Progenitor cell of endocrine pancreas (in vitro differentiated cells): ENCODE results near the gene MACROD1. TPM values are rescaled to one million over a fixed set of nuclear protein-coding genes. Genes with fewer than 3 reads are reported as not detected.

ENCODE experiments used
- DNase-seq: peaks from one replicate; pipeline ENCODE4 v3.0.0; 2021; ENCODE audit warnings: low spot score; ENCODE audit not compliant: unreplicated experiment
- H3K27ac Mint-ChIP-seq: 2 replicates; pipeline ENCODE4 v1.8.0; 2021; ENCODE audit warnings: mild to moderate bottlenecking, moderate library complexity, mixed read lengths
- H3K27me3 Mint-ChIP-seq: 2 replicates; pipeline ENCODE4 v1.8.0; 2021; ENCODE audit warnings: mixed read lengths
- H3K36me3 Mint-ChIP-seq: 2 replicates; pipeline ENCODE4 v1.8.0; 2022; ENCODE audit warnings: mixed read lengths; ENCODE audit not compliant: insufficient read depth
- H3K4me1 Mint-ChIP-seq: 2 replicates; pipeline ENCODE4 v1.8.0; 2021; ENCODE audit warnings: low read depth, mixed read lengths
- H3K4me3 Mint-ChIP-seq: 2 replicates; pipeline ENCODE4 v1.8.0; 2021; ENCODE audit warnings: low read depth, mild to moderate bottlenecking, moderate library complexity, mixed read lengths
- H3K9me3 Mint-ChIP-seq: 2 replicates; pipeline ENCODE4 v1.8.0; 2021; ENCODE audit warnings: low read depth, mixed read lengths
- total RNA-seq: library from RNA; stranded (reverse); gene quantifications from 2 replicates; pipeline ENCODE4 v1.2.1, GENCODE V29; 2021
- TF ChIP-seq, protein P1 (sequence below): fragments of 200-600 bp; sonication (generic); IDR thresholded peaks from one replicate; pipeline ENCODE4 v1.5.0; 2021; ENCODE audit warnings: antibody characterized with exemption, mild to moderate bottlenecking; ENCODE audit not compliant: unreplicated experiment

MACROD1 gene
- total RNA-seq, 1 donor from 2014 or later = 28.0 TPM

DNA sequence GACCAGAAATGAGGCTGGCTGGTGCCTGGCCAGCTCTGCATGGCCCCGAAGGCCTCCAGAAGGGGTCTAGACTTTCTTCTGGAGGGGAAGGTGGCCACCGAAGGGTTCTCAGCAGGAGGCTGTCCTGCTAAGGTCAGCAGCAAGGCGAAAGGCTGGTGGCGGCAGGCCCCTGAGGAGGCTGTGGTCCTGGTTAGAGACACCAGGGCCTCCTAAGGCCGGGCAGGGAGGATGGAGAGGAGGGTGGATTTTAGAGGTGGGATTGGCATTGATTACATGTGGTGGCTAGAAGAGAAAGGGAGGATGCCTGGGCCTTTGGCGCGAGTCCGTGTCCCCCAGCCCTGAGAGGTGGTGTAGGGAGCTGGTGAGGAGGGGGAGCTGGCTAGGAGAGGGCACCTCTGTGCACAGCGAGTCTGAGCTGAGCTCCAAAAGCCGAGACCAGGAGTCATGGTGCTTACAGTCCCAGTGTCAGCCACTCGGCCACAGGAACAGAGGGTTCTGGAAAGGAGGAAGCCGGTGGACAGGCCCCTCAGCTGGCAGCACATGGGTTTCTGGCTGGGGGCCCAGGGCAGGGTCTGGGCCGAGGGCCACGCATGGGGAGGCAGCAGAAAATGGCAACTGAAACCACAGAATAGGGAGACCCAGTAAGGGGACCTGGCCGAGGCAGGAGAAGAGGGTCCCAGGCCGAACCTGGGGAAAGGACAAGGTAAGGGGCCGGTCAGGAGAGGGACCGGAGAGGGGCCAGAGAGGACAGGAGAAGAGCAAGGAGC lies 43.1 kb upstream of the MACROD1 start:
- H3K4me3 Mint-ChIP-seq = no peak overlapping the region
- H3K36me3 Mint-ChIP-seq = peaks cover 6% of the 10 kb centered on the region
- no peak for DNase-seq
- no peaks in the 10 kb centered on the region for H3K4me1 Mint-ChIP-seq
- H3K9me3 Mint-ChIP-seq = no peaks in the 10 kb centered on the region
- H3K27me3 Mint-ChIP-seq = no peaks in the 10 kb centered on the region
- TF ChIP-seq, protein P1, sequence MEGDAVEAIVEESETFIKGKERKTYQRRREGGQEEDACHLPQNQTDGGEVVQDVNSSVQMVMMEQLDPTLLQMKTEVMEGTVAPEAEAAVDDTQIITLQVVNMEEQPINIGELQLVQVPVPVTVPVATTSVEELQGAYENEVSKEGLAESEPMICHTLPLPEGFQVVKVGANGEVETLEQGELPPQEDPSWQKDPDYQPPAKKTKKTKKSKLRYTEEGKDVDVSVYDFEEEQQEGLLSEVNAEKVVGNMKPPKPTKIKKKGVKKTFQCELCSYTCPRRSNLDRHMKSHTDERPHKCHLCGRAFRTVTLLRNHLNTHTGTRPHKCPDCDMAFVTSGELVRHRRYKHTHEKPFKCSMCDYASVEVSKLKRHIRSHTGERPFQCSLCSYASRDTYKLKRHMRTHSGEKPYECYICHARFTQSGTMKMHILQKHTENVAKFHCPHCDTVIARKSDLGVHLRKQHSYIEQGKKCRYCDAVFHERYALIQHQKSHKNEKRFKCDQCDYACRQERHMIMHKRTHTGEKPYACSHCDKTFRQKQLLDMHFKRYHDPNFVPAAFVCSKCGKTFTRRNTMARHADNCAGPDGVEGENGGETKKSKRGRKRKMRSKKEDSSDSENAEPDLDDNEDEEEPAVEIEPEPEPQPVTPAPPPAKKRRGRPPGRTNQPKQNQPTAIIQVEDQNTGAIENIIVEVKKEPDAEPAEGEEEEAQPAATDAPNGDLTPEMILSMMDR = no peak
- H3K27ac Mint-ChIP-seq = no peak overlapping the region

DNA sequence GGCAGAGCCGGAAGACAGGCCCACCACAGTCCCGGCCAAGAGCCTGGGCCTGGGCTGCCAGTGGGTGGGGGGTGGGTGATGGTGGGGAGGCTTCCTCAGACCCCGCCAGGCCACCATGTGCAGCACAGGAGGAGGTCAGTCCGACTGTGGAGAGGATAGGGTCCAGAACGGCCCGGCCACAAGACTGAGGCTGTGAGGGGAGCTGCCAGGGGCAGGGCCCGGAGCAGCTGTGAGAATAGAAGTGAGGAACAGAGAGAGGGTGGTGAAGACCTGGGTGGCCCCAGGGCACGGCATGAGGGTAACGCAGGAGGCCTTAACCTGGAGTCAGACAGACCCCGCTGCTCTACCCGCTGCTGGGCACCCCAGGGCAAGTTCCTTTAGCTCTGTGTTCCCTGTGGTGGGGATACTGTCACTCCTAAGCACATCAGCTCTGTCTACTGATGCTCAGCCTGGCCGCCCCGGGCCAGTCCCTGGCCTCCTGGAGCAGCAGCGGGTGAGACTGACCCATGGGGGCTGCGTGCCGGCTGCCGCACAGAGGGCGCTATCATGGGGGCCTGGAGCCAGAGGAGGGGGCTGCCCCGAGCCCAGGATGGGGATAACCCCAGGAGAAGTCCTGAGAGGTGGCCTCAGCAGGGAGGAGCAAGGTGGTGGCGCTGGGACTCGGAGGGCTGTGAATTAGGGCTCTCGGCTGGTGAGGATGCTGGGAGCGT lies 42.3 kb upstream of the MACROD1 start:
- DNase-seq = no peak
- Mint-ChIP-seq H3K36me3 (peaks cover 11% of the 10 kb centered on the region), H3K27me3 (no peaks in the 10 kb centered on the region), H3K4me3 (no peak overlapping the region), H3K9me3 (no peaks in the 10 kb centered on the region), H3K4me1 (no peaks in the 10 kb centered on the region), H3K27ac (no peak overlapping the region)
- TF ChIP-seq, protein P1 = no peak

DNA sequence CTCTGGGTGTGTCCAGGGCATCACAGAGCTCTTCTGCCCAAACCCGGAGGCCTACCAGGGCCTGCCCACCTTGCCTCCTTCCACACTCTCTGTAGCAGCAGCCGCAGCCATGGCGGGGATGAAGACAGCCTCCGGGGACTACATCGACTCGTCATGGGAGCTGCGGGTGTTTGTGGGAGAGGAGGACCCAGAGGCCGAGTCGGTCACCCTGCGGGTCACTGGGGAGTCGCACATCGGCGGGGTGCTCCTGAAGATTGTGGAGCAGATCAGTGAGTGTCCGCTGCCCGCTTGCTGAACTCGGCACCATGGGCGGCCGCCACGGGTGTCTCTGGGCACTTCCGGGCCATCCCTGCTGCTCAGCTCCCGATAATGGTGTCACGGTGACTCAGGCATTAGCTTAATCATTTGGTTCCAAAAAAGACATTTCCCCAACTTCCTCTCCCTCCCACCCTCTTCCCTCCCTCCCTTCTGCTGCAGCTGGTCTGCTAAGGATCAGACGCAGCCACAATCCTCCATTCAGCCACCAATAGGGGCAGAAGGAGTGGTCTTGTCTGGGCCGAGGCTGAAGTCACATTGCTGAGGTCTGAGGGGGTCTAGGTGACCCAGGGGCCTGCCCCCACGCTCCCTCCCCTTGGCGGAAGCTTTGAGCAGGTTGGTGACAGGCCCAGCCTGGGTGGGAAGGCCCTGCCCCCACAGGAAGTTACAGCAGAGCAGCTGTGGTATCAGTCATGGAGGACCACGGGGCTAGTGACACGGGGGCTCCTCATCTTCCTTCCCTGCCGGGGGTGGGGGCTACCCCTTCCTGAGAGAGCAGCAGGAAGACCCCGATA lies 41.6 kb upstream of the MACROD1 start:
- Mint-ChIP-seq H3K27me3 (no peaks in the 10 kb centered on the region), H3K4me1 (no peaks in the 10 kb centered on the region), H3K36me3 (peaks cover 13% of the 10 kb centered on the region), H3K4me3 (no peak overlapping the region), H3K27ac (no peak overlapping the region), H3K9me3 (no peaks in the 10 kb centered on the region)
- TF ChIP-seq, protein P1 = no peak
- no peak for DNase-seq

DNA sequence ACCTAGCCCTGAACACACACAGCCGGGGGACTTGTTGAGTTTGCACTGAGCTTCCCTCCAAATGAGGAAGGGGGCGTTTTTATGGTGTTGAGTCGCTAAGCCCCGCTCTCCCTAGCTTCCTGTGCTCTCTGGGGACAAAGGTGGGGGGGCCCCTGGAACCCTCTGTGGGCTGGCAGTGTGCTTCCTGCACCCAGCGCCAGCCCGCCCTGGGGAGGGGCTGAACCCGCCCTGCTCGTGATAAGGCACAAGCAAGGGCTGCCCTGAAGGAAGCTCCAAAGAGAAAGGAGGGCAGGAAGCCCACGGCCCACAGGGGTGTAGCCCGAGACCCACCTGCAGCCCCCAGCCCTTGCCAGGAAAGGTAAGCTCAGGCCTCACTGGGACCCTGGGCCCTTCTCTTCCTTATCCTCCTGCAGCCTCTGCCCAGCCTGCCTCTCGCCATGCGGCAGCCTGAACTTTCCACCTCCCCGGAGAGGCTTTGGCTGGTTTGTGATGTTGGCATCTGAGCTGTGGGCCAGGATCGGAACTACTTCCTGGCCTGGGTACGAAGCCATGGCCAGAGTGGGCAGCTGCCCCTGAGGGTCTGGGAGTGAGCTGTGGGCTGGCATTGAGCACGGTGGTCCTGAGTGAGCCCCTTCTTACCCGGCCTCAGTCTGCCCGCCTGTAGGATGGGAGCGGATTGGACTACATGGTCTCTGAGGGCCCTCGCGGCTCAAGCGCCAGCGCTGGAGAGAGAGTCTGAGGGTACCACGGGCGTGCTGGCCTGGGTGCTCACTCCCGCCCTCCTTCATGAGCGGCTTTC lies 40.7 kb upstream of the MACROD1 start, which contains the start of gene FERMT3:
Gene FERMT3, plus strand, starts transcription at position 265 of the 799 bp plus-strand sequence. CDS start 644 bp downstream, outside the sequence.
- H3K9me3 Mint-ChIP-seq = no peaks in the 10 kb centered on the region
- no peaks in the 10 kb centered on the region for H3K27me3 Mint-ChIP-seq
- TF ChIP-seq, protein P1 = no peak
- no peak within 1 kb of the TSS for H3K27ac Mint-ChIP-seq
- no peaks in the 10 kb centered on the region for H3K4me1 Mint-ChIP-seq
- DNase-seq = no peak
- H3K4me3 Mint-ChIP-seq = no peak within 1 kb of the TSS
- peaks cover 17% of the 10 kb centered on the region for H3K36me3 Mint-ChIP-seq
